Prostate gland (tissue), 2 donors: ENCODE data around the gene SLU7. TPM values are rescaled to one million over a fixed set of nuclear protein-coding genes. Genes with fewer than 3 reads are reported as not detected.

ENCODE experiments used
- DNase-seq: peaks from one replicate; pipeline ENCODE4 v3.0.0-alpha.2; 2019; ENCODE audit warnings: low spot score
- H3K27ac ChIP-seq, 2 donors: fragments of 200-600 bp; sonication (generic); 2 replicates each; pipeline ENCODE4 v1.5.1; 2017 to 2019
- H3K27me3 ChIP-seq: fragments of 200-600 bp; sonication (generic); replicated peaks from 2 replicates; pipeline ENCODE4 v1.5.1; 2019; ENCODE audit not compliant: insufficient read depth
- H3K36me3 ChIP-seq, 2 donors: fragments of 200-600 bp; sonication (generic); 1 replicate in 1 of 2; 2 replicates in 1 of 2; pipeline versions ENCODE4 v1.5.1 to v1.8.1; 2017 to 2019
- H3K4me1 ChIP-seq: fragments of 200-600 bp; sonication (generic); replicated peaks from 2 replicates; pipeline ENCODE4 v1.5.1; 2019
- H3K4me3 ChIP-seq, 2 donors: fragments of 200-600 bp; sonication (generic); 2 replicates each; pipeline ENCODE4 v1.5.1; 2017 to 2019
- H3K9me3 ChIP-seq: fragments of 200-600 bp; sonication (generic); 2 replicates; pipeline ENCODE4 v1.5.1; 2017
- POLR2A ChIP-seq: fragments of 450-650 bp; IDR thresholded peaks from one replicate; pipeline ENCODE4 v1.6.1; 2016; ENCODE audit warnings: antibody characterized with exemption, mild to moderate bottlenecking
- POLR2AphosphoS5 ChIP-seq: sonication (generic); formaldehyde crosslinking; IDR thresholded peaks from one replicate; pipeline ENCODE4 v1.6.1; 2017; ENCODE audit warnings: antibody characterized with exemption
- WGBS: methylation state at CpG from one replicate; pipeline ENCODE4 v1.1.5; 2018; 5-methylcytosine and 5-hydroxymethylcytosine counted together
- intact Hi-C: fragments of 100-400 bp; cut with DNase I; formaldehyde crosslinking; loops from one replicate; pipeline ENCODE4 v1.14.2; 2022
- total RNA-seq, 2 donors: library from RNA; depleted of rRNA; stranded (reverse); fragments of >200 nt; gene quantifications; one replicate each; pipeline ENCODE4 v1.1.0, GENCODE V29; 2016
- TF ChIP-seq, protein P1 (sequence below), 4 experiments: fragments of 200-600 bp in 2 of 4; fragments of 450-650 bp in 2 of 4; sonication (generic) in 2 of 4; IDR thresholded peaks; 1 replicate in 3 of 4; 2 replicates in 1 of 4; pipeline ENCODE4 v1.5.1; 2016 to 2019; ENCODE audit warnings: antibody characterized with exemption in 4 of 4, mild to moderate bottlenecking in 2 of 4, moderate library complexity in 2 of 4

Gene SLU7
- total RNA-seq, 2 donors from 2014 or later = 67.4 to 88.0 TPM

DNA sequence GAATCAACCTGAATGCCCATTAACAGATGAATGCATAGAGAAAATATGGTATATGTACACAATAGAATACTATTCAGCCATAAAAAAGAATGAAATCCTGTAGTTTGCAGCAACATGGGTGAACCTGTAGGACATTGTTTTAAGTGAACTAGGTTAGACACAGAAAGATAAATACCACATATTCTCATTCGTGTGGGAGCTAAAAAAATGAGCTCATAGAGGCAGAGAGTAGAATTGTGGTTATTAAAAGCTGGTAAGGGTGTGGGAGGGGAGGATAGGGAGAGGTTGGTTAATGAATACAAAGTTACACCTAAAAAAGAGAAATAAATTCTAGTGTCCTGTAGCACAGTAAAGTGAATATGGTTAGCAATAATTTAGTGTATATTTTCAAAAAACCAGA lies 26.3 kb upstream of the SLU7 start:
- no peaks in the 10 kb centered on the region for H3K4me1 ChIP-seq
- WGBS = 69% methylated on average over 1 of the region's 1 CpG
- H3K27ac ChIP-seq = no peak overlapping the region
- no peak for TF ChIP-seq POLR2AphosphoS5
- TF ChIP-seq POLR2A = no peak
- TF ChIP-seq, protein P1, sequence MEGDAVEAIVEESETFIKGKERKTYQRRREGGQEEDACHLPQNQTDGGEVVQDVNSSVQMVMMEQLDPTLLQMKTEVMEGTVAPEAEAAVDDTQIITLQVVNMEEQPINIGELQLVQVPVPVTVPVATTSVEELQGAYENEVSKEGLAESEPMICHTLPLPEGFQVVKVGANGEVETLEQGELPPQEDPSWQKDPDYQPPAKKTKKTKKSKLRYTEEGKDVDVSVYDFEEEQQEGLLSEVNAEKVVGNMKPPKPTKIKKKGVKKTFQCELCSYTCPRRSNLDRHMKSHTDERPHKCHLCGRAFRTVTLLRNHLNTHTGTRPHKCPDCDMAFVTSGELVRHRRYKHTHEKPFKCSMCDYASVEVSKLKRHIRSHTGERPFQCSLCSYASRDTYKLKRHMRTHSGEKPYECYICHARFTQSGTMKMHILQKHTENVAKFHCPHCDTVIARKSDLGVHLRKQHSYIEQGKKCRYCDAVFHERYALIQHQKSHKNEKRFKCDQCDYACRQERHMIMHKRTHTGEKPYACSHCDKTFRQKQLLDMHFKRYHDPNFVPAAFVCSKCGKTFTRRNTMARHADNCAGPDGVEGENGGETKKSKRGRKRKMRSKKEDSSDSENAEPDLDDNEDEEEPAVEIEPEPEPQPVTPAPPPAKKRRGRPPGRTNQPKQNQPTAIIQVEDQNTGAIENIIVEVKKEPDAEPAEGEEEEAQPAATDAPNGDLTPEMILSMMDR (IDR thresholded peaks at IDR 0.05) = no peak
- intact Hi-C loops = no loop called here
- H3K9me3 ChIP-seq = no peaks in the 10 kb centered on the region
- DNase-seq = no peak
- H3K36me3 ChIP-seq = no peaks in the 10 kb centered on the region
- H3K4me3 ChIP-seq = no peak overlapping the region
- no peaks in the 10 kb centered on the region for H3K27me3 ChIP-seq

DNA sequence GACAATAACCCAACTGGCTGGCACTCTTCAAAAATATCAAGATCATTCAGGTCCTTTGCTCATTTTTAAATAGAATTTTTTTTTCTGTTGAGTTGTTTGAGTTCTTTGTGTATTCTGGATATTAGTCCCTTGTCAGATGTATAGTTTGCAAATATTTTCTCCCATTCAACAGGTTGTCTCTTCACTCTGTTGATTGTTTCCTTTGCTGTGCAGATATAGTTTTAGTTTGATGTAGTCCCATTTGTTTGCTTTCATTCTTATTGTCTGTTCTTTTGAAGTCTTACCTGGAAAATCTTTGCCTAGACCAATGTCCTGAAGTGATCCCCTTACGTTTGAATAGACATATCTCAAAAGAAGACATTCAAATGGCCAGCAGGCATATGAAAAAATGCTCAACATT lies 25.5 kb upstream of the SLU7 start:
- H3K4me1 ChIP-seq = no peaks in the 10 kb centered on the region
- intact Hi-C loops = no loop called here

DNA sequence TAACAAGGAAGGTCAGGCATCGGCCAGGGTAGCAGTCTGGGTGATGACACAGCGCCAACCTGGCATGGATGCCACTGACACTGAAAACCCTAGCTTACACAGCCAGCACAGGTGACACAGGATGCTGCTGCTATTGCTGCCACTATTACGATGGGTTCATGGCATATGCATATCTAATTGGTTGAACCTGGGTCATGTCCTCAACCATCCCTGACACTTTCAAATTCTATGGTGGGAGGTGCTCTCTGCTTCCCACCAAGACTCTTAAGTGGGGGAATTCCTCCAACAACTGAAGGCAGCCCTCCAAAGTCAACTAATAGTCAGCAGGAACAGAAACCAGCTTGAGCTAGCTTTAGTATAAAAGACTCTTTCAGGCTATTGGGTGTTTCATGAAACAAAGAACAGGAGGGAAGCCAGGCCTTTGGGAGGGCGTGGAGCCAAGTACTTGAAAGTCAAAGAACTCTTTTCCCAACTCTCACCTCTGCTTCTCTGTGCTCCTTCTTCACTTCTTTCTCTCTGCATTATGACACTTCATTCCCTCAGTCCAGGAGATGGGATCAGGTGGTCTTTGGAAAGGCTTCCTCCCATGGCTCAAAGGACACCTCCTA lies 24.0 kb upstream of the SLU7 start:
- Histone ChIP-seq H3K9me3 (no peaks in the 10 kb centered on the region), H3K27ac (no peak overlapping the region), H3K4me3 (no peak overlapping the region), H3K36me3 (no peaks in the 10 kb centered on the region), H3K4me1 (no peaks in the 10 kb centered on the region), H3K27me3 (no peaks in the 10 kb centered on the region)
- TF ChIP-seq POLR2AphosphoS5 = no peak
- no peak for TF ChIP-seq POLR2A
- TF ChIP-seq, protein P1 (IDR thresholded peaks at IDR 0.05) = no peak
- WGBS = 49% methylated on average over 4 of the region's 4 CpGs
- intact Hi-C loops = no loop called here
- no peak for DNase-seq

More for the DNA sequence above, 25.5 kb upstream of the SLU7 start:
- TF ChIP-seq, protein P1 (IDR thresholded peaks at IDR 0.05) = no peak
- no peak for TF ChIP-seq POLR2A
- Histone ChIP-seq H3K4me3 (no peak overlapping the region), H3K27ac (no peak overlapping the region), H3K9me3 (no peaks in the 10 kb centered on the region), H3K36me3 (no peaks in the 10 kb centered on the region), H3K27me3 (no peaks in the 10 kb centered on the region)
- DNase-seq = no peak
- 66% methylated on average over 1 of the region's 1 CpG for WGBS

DNA sequence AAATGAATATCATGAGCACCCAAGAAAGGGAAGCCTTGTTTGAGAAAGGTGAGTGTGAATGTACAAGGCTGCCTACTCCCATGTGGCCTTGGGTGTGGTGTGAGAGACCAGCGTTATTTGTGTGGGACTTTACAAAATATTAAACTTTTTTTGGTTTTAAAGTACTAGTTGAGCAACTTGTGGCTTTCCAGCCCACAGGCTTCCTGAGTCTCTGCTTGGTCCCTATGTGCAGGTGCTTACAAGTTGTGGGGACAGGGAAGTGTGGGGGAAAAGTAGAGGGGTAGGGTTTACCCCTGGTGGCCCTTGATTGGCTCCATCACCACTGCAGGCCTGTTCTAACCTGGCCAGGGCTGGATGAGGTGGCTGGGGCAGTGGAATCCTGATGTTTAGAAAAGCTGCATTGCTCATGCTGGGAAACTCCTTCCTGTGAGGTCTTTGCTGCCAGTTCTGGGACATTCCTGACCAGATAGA lies 22.5 kb upstream of the SLU7 start:
- Histone ChIP-seq H3K36me3 (no peaks in the 10 kb centered on the region), H3K27ac (no peak overlapping the region), H3K9me3 (no peaks in the 10 kb centered on the region), H3K27me3 (no peaks in the 10 kb centered on the region), H3K4me3 (no peak overlapping the region), H3K4me1 (no peaks in the 10 kb centered on the region)
- intact Hi-C loops = no loop called here
- TF ChIP-seq POLR2AphosphoS5 (no peak), POLR2A (no peak)
- TF ChIP-seq, protein P1 (IDR thresholded peaks at IDR 0.05) = no peak
- 87% methylated on average over 1 of the region's 1 CpG for WGBS
- no peak for DNase-seq

DNA sequence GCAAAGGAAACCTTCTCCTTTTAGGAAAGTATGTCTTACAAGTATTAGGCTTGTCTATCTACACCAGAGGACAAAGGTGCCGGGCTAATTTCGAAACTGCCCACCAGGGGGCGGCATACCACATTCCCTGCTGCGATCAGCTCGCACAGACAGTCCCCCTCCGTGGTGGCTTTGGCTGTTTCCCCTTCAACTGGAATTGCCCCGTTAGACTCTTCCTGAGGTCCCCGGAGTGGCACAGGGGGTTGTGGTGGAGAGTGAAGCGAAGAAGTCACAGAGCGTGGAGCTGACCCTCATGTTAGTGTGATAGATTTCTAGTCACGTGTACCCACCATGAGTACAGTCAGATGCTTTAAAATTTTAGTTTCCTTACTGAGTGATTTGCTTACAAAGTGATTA lies 20.3 kb upstream of the SLU7 start:
- WGBS = 3% methylated on average over 11 of the region's 11 CpGs
- Histone ChIP-seq H3K9me3 (no peaks in the 10 kb centered on the region), H3K27ac (no peak overlapping the region), H3K4me1 (no peaks in the 10 kb centered on the region), H3K27me3 (peaks cover 4% of the 10 kb centered on the region), H3K4me3 (peak overlapping the region; percentile 16 to 21), H3K36me3 (no peaks in the 10 kb centered on the region)
- TF ChIP-seq POLR2A (no peak), POLR2AphosphoS5 (peak; percentile 19)
- TF ChIP-seq, protein P1 (IDR thresholded peaks at IDR 0.05) = peak; percentile 70 to 93 (median 78)
- DNase-seq = peak; percentile 71
- intact Hi-C loops = no loop called here
